ENCODE results near the gene BTNL2.

- TF ChIP-seq POLR2A (IDR thresholded peaks at IDR 0.05) = no peak
- TF ChIP-seq CTCF (IDR thresholded peaks at IDR 0.05) = peak in 2 of 4 experiments; percentile 51 to 55
These were observed 25.1 kb upstream of the BTNL2 start for GRCh38 chr6:32432050-32432450.
